Measurements from ENCODE around the gene TRIM17.
A peak's percentile ranks its signal among the peaks of the same experiment; 100 is the strongest.

Gene TRIM17

GRCh38 chr1:228424685-228425660 is 8.3 kb upstream of the TRIM17 start:
- no peak overlapping the region for H3K4me2 ChIP-seq
- H3K27me3 ChIP-seq: no peaks in the 10 kb centered on the region
- H3K4me1 ChIP-seq: no peaks in the 10 kb centered on the region
- no peak overlapping the region for H3K9ac ChIP-seq
- no peak overlapping the region for H3K27ac ChIP-seq
- no peak overlapping the region for H3K4me3 ChIP-seq
- H4K20me1 ChIP-seq: no peaks in the 10 kb centered on the region
- H3K36me3 ChIP-seq: peaks cover 0 to 10% (median 0%) of the 10 kb centered on the region in 11 experiments; a peak in 6 of 22 replicates
- peaks cover 7 to 16% (median 11%) of the 10 kb centered on the region in 11 experiments; a peak in 20 of 22 replicates for H3K9me3 ChIP-seq (replicated peaks in 1 of 11)
- TF ChIP-seq Cebpa-rat (IDR thresholded peaks at IDR 0.05): peak in 10 of 11 experiments; percentile 18 to 84 (median 60); a peak in 11 of 22 replicates

- Histone ChIP-seq H4K20me1 (peaks cover 0 to 2% (median 0%) of the 10 kb centered on the region in 11 experiments; a peak in 3 of 22 replicates), H3K9ac (no peak overlapping the region), H3K9me3 (replicated peaks in 1 of 11) (peaks cover 7 to 16% (median 11%) of the 10 kb centered on the region in 11 experiments; a peak in 20 of 22 replicates), H3K4me2 (no peak overlapping the region), H3K27me3 (peaks cover 0 to 6% (median 2%) of the 10 kb centered on the region in 11 experiments; a peak in 7 of 22 replicates), H3K36me3 (peaks cover 0 to 10% (median 0%) of the 10 kb centered on the region in 11 experiments; a peak in 6 of 22 replicates), H3K4me1 (no peaks in the 10 kb centered on the region), H3K27ac (no peak overlapping the region), H3K4me3 (no peak overlapping the region)
- no peak for TF ChIP-seq Cebpa-rat (IDR thresholded peaks at IDR 0.05)
Observed at GRCh38 chr1:228423404-228424053, 6.9 kb upstream of the TRIM17 start.

- Histone ChIP-seq H3K4me2 (no peak overlapping the region), H3K9me3 (replicated peaks in 1 of 11) (peaks cover 7 to 17% (median 11%) of the 10 kb centered on the region in 11 experiments; a peak in 20 of 22 replicates), H3K36me3 (peaks cover 0 to 10% (median 0%) of the 10 kb centered on the region in 11 experiments; a peak in 6 of 22 replicates), H3K4me3 (no peak overlapping the region), H3K9ac (no peak overlapping the region), H3K4me1 (no peaks in the 10 kb centered on the region; a peak in 2 of 20 replicates), H4K20me1 (peaks cover 0 to 13% (median 1%) of the 10 kb centered on the region in 11 experiments; a peak in 10 of 22 replicates), H3K27ac (no peak overlapping the region), H3K27me3 (peaks cover 13 to 30% (median 26%) of the 10 kb centered on the region in 11 experiments)
- TF ChIP-seq Cebpa-rat (IDR thresholded peaks at IDR 0.05): no peak
Observed at GRCh38 chr1:228420968-228421826, 4.5 kb upstream of the TRIM17 start.

GRCh38 chr1:228417483-228418203 is 982 bp upstream of the TRIM17 start:
- Histone ChIP-seq H3K4me1 (no peaks in the 10 kb centered on the region; a peak in 2 of 20 replicates), H3K27me3 (peaks cover 33 to 54% (median 45%) of the 10 kb centered on the region in 11 experiments), H4K20me1 (peaks cover 0 to 46% (median 21%) of the 10 kb centered on the region in 11 experiments; a peak in 17 of 22 replicates), H3K4me3 (no peak overlapping the region), H3K9ac (no peak overlapping the region), H3K27ac (no peak overlapping the region), H3K9me3 (replicated peaks in 1 of 11) (peaks cover 0 to 7% (median 0%) of the 10 kb centered on the region in 11 experiments; a peak in 1 of 22 replicates), H3K4me2 (no peak overlapping the region), H3K36me3 (peaks cover 0 to 8% (median 0%) of the 10 kb centered on the region in 11 experiments; a peak in 3 of 22 replicates)
- no peak for TF ChIP-seq Cebpa-rat (IDR thresholded peaks at IDR 0.05)

- Histone ChIP-seq H4K20me1 (peaks cover 0 to 52% (median 21%) of the 10 kb centered on the region in 11 experiments; a peak in 17 of 22 replicates), H3K9me3 (replicated peaks in 1 of 11) (peaks cover 0 to 7% (median 0%) of the 10 kb centered on the region in 11 experiments; a peak in 1 of 22 replicates), H3K27me3 (peaks cover 33 to 54% (median 45%) of the 10 kb centered on the region in 11 experiments), H3K9ac (no peak overlapping the region), H3K4me3 (no peak overlapping the region), H3K36me3 (peaks cover 0 to 8% (median 0%) of the 10 kb centered on the region in 11 experiments; a peak in 3 of 22 replicates), H3K4me1 (no peaks in the 10 kb centered on the region; a peak in 2 of 20 replicates), H3K4me2 (no peak overlapping the region), H3K27ac (no peak overlapping the region)
- TF ChIP-seq Cebpa-rat (IDR thresholded peaks at IDR 0.05): no peak
Observed at GRCh38 chr1:228417061-228417460, 400 bp upstream of the TRIM17 start.

GRCh38 chr1:228415853-228416216 is 826 bp downstream of the TRIM17 start:
- Histone ChIP-seq H3K9me3 (replicated peaks in 1 of 11) (peaks cover 0 to 7% (median 0%) of the 10 kb centered on the region in 11 experiments; a peak in 1 of 22 replicates), H3K4me2 (no peak overlapping the region), H4K20me1 (peaks cover 0 to 63% (median 21%) of the 10 kb centered on the region in 11 experiments; a peak in 17 of 22 replicates), H3K9ac (no peak overlapping the region), H3K4me1 (no peaks in the 10 kb centered on the region; a peak in 2 of 20 replicates), H3K27ac (no peak overlapping the region), H3K27me3 (peaks cover 33 to 54% (median 45%) of the 10 kb centered on the region in 11 experiments), H3K4me3 (no peak overlapping the region), H3K36me3 (peaks cover 0 to 19% (median 2%) of the 10 kb centered on the region in 11 experiments; a peak in 8 of 22 replicates)
- no peak for TF ChIP-seq Cebpa-rat (IDR thresholded peaks at IDR 0.05)

- peaks cover 33 to 54% (median 45%) of the 10 kb centered on the region in 11 experiments for H3K27me3 ChIP-seq
- no peak overlapping the region for H3K9ac ChIP-seq
- H3K4me2 ChIP-seq: no peak overlapping the region
- H3K27ac ChIP-seq: no peak overlapping the region
- peaks cover 0 to 69% (median 21%) of the 10 kb centered on the region in 11 experiments; a peak in 18 of 22 replicates for H4K20me1 ChIP-seq
- TF ChIP-seq Cebpa-rat (IDR thresholded peaks at IDR 0.05): no peak
- peaks cover 0 to under 1% (median 0%) of the 10 kb centered on the region in 10 experiments; a peak in 2 of 20 replicates for H3K4me1 ChIP-seq
- peaks cover 0 to 7% (median 0%) of the 10 kb centered on the region in 11 experiments; a peak in 1 of 22 replicates for H3K9me3 ChIP-seq (replicated peaks in 1 of 11)
- peaks cover 0 to 25% (median 3%) of the 10 kb centered on the region in 11 experiments; a peak in 9 of 22 replicates for H3K36me3 ChIP-seq
- no peak overlapping the region for H3K4me3 ChIP-seq
Observed at GRCh38 chr1:228415221-228415620, 1.4 kb downstream of the TRIM17 start.

Measured in BLaER1 treated with 17β-estradiol and CSF1 and Interleukin-3, amounts not matched to agents 10 nM and 100 nM (cell line).